GM23248 (cell line): Measurements from ENCODE around the gene MTG2. TPM values are rescaled to one million over a fixed set of nuclear protein-coding genes. Genes with fewer than 3 reads are reported as not detected.
A peak's percentile ranks its signal among the peaks of the same experiment; 100 is the strongest.

ENCODE experiments used
- DNase-seq: peaks from one replicate; pipeline ENCODE4 v3.0.0-alpha.2; 2015
- H2AFZ ChIP-seq: fragments of 200-600 bp; sonication (generic); 2 replicates; pipeline ENCODE4 v1.6.1; 2016; ENCODE audit warnings: antibody characterized with exemption
- H3F3A ChIP-seq: fragments of 200-600 bp; sonication (generic); 2 replicates; pipeline ENCODE4 v1.6.1; 2016; ENCODE audit warnings: mild to moderate bottlenecking, antibody characterized with exemption, mixed run types; ENCODE audit not compliant: insufficient read depth
- H3K27ac ChIP-seq: fragments of 200-600 bp; sonication (generic); 2 replicates; pipeline ENCODE4 v1.5.1; 2016; ENCODE audit warnings: mild to moderate bottlenecking
- H3K27me3 ChIP-seq: fragments of 200-600 bp; sonication (generic); replicated peaks from 2 replicates; pipeline ENCODE4 v1.6.1; 2016; ENCODE audit warnings: mild to moderate bottlenecking; ENCODE audit not compliant: insufficient read depth
- H3K36me3 ChIP-seq: fragments of 200-600 bp; sonication (generic); 2 replicates; pipeline ENCODE4 v1.6.1; 2016; ENCODE audit warnings: low read depth, mild to moderate bottlenecking
- H3K4me1 ChIP-seq: fragments of 200-600 bp; sonication (generic); 2 replicates; pipeline ENCODE4 v1.6.1; 2016; ENCODE audit warnings: mild to moderate bottlenecking; ENCODE audit not compliant: insufficient read depth
- H3K4me2 ChIP-seq: fragments of 200-600 bp; sonication (generic); one replicate; pipeline ENCODE4 v1.6.1; 2016; ENCODE audit warnings: mild to moderate bottlenecking; ENCODE audit not compliant: unreplicated experiment
- H3K4me3 ChIP-seq: fragments of 200-600 bp; sonication (generic); 2 replicates; pipeline ENCODE4 v1.5.1; 2016; ENCODE audit warnings: mild to moderate bottlenecking
- H3K79me2 ChIP-seq: fragments of 200-600 bp; sonication (generic); 2 replicates; pipeline ENCODE4 v1.6.1; 2016; ENCODE audit warnings: mild to moderate bottlenecking; ENCODE audit not compliant: insufficient read depth
- H3K9ac ChIP-seq: fragments of 200-600 bp; sonication (generic); 2 replicates; pipeline ENCODE4 v1.6.1; 2016; ENCODE audit warnings: mild to moderate bottlenecking
- H3K9me2 ChIP-seq: fragments of 200-600 bp; sonication (generic); 2 replicates; pipeline ENCODE4 v1.6.1; 2016; ENCODE audit warnings: mixed run types, mild to moderate bottlenecking, moderate library complexity; ENCODE audit not compliant: insufficient read depth
- H3K9me3 ChIP-seq: fragments of 200-600 bp; sonication (generic); one replicate; pipeline ENCODE4 v1.6.1; 2017; ENCODE audit warnings: low read depth
- H4K20me1 ChIP-seq: fragments of 200-600 bp; sonication (generic); 2 replicates; pipeline ENCODE4 v1.6.0; 2016; ENCODE audit not compliant: insufficient read depth
- EZH2 ChIP-seq: fragments of 200-600 bp; sonication (generic); IDR thresholded peaks from 2 replicates; pipeline ENCODE4 v1.6.1; 2018; ENCODE audit warnings: antibody characterized with exemption, mild to moderate bottlenecking; ENCODE audit not compliant: insufficient read depth, poor library complexity, severe bottlenecking
- EZH2phosphoT487 ChIP-seq: fragments of 200-600 bp; sonication (generic); IDR thresholded peaks from 2 replicates; pipeline ENCODE4 v1.6.1; 2018; ENCODE audit warnings: antibody characterized with exemption, moderate library complexity, mild to moderate bottlenecking, low read depth; ENCODE audit not compliant: insufficient read depth
- WGBS, 2 experiments: methylation state at CpG; one replicate each; pipeline ENCODE4 v1.1.6; 2015 to 2017; ENCODE audit warnings: low lambda C conversion rate in 2 of 2, low coverage in 1 of 2; ENCODE audit errors: missing lambda C conversion rate in 2 of 2; 5-methylcytosine and 5-hydroxymethylcytosine counted together
- in situ Hi-C: fragments of 300-500 bp; cut with MboI; formaldehyde crosslinking; loops from 2 replicates; pipeline ENCODE4 v1.15.0; 2020
- polyA plus RNA-seq: library from polyadenylated mRNA; unstranded; fragments of >200 nt; fragmentation: Nextera tagmentation; extraction: Ambion mirVana; gene quantifications from 2 replicates; pipeline ENCODE4 v1.2.1, GENCODE V29; 2016
- total RNA-seq: library from RNA; depleted of rRNA; stranded (reverse); fragments of >200 nt; shearing (Covaris generic); gene quantifications from 2 replicates; pipeline ENCODE4 v1.2.3, GENCODE V29; 2014

Gene MTG2
- total and polyA plus RNA-seq, 2 experiments from 2014 or later = 17.3 to 20.2 TPM

DNA sequence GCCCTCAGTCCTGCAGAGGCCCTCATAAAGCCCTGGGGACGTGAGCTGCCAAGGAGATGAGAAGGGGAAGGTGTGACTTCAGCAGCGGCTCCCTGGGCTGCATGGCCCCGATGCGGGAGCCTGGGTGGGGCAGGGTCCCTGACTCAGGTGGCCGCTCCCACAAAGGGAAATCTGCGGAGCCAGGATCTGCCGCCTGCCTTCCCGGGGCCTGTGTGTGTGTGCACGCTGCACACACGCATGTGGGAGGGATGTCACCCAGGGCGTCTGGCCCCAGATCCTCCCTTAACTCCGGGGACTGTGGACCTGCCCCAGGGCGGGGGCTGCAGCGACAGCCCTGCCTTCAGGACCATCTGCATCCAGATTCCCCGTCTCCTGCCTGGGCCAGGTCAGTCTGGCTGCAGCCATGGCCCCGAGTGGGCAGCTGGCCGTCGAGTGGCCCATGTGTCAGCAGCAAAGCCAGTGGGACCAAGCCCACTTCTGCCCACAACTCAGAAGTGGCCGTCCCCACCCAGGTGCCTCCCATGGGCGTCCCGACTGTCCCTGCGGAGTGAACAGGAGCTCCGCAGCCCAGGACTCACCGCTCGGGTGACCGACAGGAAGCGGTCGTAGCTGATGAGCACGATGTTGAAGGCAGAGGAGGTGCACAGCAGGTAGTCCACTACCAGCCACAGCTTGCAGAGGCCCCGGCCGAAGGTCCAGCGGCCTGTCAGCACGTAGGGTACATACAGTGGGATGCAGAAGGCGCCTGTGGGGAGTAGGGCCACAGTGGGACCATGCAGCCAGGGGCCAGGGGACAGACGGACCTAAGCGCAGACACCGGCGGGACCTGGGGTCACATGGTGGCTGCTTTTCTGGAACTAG is 35.3 kb downstream of the MTG2 start:
- in situ Hi-C loops = no loop called here
- WGBS, 2 experiments = 53% methylated on average over 33 to 38 of the region's 38 CpGs
- H3K9me2 ChIP-seq = no peaks in the 10 kb centered on the region
- DNase-seq = no peak
- no peak overlapping the region for H3K27ac ChIP-seq
- H2AFZ ChIP-seq = no peak overlapping the region
- H3K9ac ChIP-seq = no peak overlapping the region
- H4K20me1 ChIP-seq = no peaks in the 10 kb centered on the region
- H3K4me2 ChIP-seq = no peak overlapping the region
- H3K36me3 ChIP-seq = no peaks in the 10 kb centered on the region
- H3K9me3 ChIP-seq = no peaks in the 10 kb centered on the region
- H3K4me1 ChIP-seq = no peaks in the 10 kb centered on the region
- H3F3A ChIP-seq = no peaks in the 10 kb centered on the region
- TF ChIP-seq EZH2 (no peak), EZH2phosphoT487 (no peak)
- no peaks in the 10 kb centered on the region for H3K79me2 ChIP-seq
- no peak overlapping the region for H3K4me3 ChIP-seq
- peaks cover 24% of the 10 kb centered on the region for H3K27me3 ChIP-seq

DNA sequence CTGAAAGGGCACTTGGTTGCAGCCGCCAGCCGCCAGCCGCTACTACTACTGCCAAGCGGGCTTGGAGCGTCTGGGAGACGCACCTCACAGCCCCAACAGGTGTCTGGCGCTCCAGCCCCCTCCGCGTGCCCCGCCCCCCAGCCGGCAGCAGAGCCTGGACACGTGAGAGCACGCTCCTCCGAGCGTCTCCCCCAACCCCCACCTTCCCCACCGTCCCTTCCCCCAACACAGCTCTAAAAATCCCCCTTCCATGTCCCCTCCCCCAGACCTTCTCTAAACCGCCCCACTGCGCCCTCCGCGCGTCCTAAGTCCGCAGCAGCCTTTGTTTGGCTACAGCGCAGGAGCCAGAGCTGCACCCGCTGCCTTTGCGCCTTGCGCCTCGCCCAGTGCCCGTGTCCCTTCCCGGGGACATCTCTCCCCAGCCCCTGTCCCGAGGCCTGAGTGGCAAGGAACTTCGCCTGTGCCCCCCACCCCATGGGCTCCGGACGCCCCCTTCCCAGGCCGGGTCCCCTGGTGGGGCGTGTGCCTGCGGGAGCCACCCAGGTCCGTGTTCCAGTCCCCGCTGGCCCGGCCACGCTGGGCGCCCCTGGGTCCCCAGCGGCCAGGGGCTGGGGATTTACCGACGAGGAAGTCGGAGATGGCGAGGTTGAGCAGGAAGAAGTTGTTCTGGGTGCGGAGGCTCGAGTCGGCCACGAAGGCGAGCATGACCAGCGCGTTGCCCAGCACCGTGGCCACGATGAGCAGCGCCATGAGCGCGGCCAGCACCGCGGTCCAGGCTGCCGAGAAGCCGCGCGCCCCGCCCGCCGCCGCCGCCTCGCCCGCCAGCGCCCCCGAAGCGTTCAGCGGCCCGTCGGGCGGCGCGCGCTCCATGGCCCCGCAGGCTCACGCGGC is 36.5 kb downstream of the MTG2 start:
- H3K27ac ChIP-seq = no peak overlapping the region
- H2AFZ ChIP-seq = no peak overlapping the region
- TF ChIP-seq EZH2 (no peak), EZH2phosphoT487 (no peak)
- in situ Hi-C loops = no loop called here
- H3K9me3 ChIP-seq = no peaks in the 10 kb centered on the region
- no peaks in the 10 kb centered on the region for H3K36me3 ChIP-seq
- no peak overlapping the region for H3K4me3 ChIP-seq
- H3K79me2 ChIP-seq = no peaks in the 10 kb centered on the region
- peaks cover 24% of the 10 kb centered on the region for H3K27me3 ChIP-seq
- no peaks in the 10 kb centered on the region for H3K9me2 ChIP-seq
- peak; percentile 48 for DNase-seq
- 2 to 4% methylated on average over 55 to 76 of the region's 84 CpGs for WGBS, 2 experiments
- H3F3A ChIP-seq = no peaks in the 10 kb centered on the region
- H3K4me1 ChIP-seq = no peaks in the 10 kb centered on the region
- no peaks in the 10 kb centered on the region for H4K20me1 ChIP-seq
- no peak overlapping the region for H3K4me2 ChIP-seq
- no peak overlapping the region for H3K9ac ChIP-seq

DNA sequence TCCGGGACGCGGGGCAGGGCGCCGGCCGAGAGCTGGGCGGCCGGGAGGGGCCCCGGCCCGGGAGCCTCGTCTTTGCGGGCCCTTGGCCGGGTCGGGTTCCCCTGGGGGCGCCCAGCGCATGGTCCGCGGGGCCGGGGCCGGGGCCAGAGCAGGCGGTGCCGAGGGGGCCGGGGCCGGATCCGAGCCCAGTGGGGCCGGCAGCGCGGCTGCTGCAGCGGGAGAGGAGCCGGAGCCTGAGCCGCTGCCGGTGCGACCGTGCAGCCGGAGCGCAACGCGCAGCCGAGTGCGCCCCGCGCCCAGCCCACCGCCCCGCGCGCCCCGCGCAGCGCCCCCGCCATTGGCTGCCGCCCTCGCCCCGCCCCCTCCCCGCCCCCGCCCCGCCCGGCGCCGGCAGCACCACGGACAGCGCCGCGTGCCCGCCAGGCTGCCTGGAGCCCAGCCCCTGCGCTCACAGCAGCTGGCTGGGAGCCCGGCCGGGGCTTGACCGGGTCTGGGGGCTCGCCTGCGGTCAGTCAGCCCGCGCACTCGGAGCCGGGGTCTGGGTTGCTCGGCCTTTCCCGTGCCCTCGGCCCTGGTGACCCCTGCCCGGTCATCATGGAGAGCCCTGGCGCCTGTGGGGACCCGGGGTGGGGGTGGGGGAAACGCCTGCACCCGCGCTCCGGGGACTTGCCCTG is 37.3 kb downstream of the MTG2 start, which contains the start of gene HRH3:
HRH3 (minus strand) TSS at position 287 of the 674 bp plus-strand sequence. CDS start 308 bp downstream, outside the sequence.
- Histone ChIP-seq H3K4me2 (no peak within 1 kb of the TSS), H3K4me3 (no peak within 1 kb of the TSS), H2AFZ (no peak within 1 kb of the TSS), H3K27ac (no peak within 1 kb of the TSS), H3K36me3 (no peaks in the 10 kb centered on the region), H3K4me1 (no peaks in the 10 kb centered on the region), H3F3A (no peaks in the 10 kb centered on the region), H3K9me2 (no peaks in the 10 kb centered on the region), H3K9me3 (no peaks in the 10 kb centered on the region), H4K20me1 (no peaks in the 10 kb centered on the region), H3K27me3 (peaks cover 30% of the 10 kb centered on the region), H3K9ac (no peak within 1 kb of the TSS), H3K79me2 (no peaks in the 10 kb centered on the region)
- TF ChIP-seq EZH2 = no peak
- no peak for TF ChIP-seq EZH2phosphoT487
- in situ Hi-C loops = no loop called here
- DNase-seq = peak; percentile 52
- 3% methylated on average over 35 to 39 of the region's 84 CpGs for WGBS, 2 experiments

DNA sequence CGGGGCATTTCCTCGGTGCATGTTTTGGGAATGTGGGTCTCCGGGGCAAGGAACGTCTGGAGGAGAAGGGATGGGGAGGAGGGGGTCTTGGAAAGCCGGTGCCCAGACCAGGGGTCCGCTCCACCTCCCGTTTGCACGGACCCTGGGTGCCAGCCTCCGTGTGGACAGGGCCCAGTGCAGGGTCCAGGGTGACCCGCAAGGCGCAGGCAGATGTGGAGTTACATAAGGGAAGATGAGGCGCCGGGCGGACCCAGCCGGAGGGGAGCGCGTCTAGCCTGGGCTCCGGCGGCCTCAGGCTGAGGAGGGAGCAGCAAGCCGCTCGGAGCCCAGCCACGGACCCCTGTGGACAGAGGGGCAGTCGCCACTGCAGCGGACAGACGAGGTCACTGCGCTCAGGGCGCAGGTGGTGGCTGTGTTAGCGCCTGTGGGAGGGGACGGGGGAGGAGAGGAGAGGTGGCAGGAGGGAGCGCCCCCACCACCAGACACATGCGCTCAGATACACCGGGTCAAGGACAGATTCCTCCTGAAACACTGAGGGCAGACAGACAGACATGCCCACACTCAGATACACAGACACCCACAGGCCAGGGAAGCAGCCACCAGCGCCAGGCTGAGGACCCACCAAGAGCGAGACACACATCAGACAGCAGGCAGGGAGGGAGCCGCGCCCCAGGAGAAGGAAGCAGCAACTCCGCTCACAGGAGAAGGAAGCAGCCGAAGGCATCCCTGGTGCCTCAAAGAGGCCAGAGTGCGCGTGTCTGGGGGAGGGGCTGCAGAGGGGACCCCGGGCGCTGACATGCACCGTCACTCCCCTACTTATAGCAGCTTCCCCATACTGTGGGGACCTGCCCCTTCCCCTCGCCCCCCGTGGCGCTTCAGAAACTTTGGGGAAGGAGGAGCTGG is 38.1 kb downstream of the MTG2 start:
- Histone ChIP-seq H3K4me1 (no peaks in the 10 kb centered on the region), H3K27ac (no peak overlapping the region), H3F3A (no peaks in the 10 kb centered on the region), H3K4me2 (no peak overlapping the region), H3K36me3 (no peaks in the 10 kb centered on the region), H3K9ac (no peak overlapping the region), H3K4me3 (no peak overlapping the region), H2AFZ (no peak overlapping the region), H3K9me2 (no peaks in the 10 kb centered on the region), H4K20me1 (no peaks in the 10 kb centered on the region), H3K27me3 (peaks cover 38% of the 10 kb centered on the region), H3K79me2 (no peaks in the 10 kb centered on the region), H3K9me3 (no peaks in the 10 kb centered on the region)
- TF ChIP-seq EZH2 = peak; percentile 28
- no peak for TF ChIP-seq EZH2phosphoT487
- 2 to 3% methylated on average over 27 to 46 of the region's 46 CpGs for WGBS, 2 experiments
- in situ Hi-C loops = no loop called here
- no peak for DNase-seq
